A172 (cell line): ENCODE data around the gene CCDC180. TPM values are rescaled to one million over a fixed set of nuclear protein-coding genes. Genes with fewer than 3 reads are reported as not detected.
"Not testable (repeated sequence)": the region's sequence is repeated elsewhere in the genome, so short reads cannot be mapped to it uniquely, and the experiment has no call there.

Experiments
- DNase-seq: peaks from one replicate; pipeline ENCODE4 v3.0.0-alpha.2; 2015; ENCODE audit warnings: low spot score
- total RNA-seq: library from RNA; depleted of rRNA; stranded (reverse); fragments of >200 nt; shearing (Covaris generic); gene quantifications from 2 replicates; pipeline ENCODE4 v1.2.3, GENCODE V29; 2014; rRNA removed

Gene CCDC180
- 0.34 and 1.2 TPM in 2 replicates for total RNA-seq

DNA sequence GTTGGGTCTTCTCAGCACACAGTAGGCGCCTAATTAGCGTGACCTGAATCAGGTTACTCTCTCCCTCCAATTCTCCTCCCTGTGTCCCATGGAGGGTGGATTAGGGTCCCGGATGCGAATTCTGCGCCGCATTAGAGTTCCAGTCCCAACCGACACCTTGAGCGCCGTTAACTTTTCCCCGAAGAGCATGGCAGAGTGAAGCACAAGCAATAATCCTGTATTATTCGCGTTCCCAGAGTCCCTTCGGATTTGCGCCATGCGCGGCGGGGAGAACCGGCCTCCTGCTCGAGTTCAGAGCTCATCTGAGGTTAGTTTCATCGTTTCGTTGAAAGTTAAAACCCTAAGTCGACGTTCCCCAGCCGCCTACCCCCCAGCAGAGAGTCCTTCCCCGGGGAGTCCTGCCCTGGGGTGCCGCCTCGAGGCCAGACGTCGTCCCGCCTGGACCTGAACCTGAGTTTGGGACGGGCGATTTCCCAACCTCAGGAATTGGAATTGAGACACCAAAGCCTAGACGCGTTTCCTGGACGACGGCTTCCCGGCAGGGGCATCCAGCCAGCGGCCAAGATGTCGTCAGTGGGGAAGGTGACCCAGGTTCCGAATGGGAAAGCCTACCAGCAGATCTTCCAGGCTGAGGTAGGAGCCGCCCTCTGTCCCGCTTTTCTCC lies at the start of gene CCDC180:
TSS of gene CCDC180 (plus strand) at position 160 of the 664 bp plus-strand sequence. CDS start at position 565, 405 bp downstream.
- DNase-seq, result no peak

DNA sequence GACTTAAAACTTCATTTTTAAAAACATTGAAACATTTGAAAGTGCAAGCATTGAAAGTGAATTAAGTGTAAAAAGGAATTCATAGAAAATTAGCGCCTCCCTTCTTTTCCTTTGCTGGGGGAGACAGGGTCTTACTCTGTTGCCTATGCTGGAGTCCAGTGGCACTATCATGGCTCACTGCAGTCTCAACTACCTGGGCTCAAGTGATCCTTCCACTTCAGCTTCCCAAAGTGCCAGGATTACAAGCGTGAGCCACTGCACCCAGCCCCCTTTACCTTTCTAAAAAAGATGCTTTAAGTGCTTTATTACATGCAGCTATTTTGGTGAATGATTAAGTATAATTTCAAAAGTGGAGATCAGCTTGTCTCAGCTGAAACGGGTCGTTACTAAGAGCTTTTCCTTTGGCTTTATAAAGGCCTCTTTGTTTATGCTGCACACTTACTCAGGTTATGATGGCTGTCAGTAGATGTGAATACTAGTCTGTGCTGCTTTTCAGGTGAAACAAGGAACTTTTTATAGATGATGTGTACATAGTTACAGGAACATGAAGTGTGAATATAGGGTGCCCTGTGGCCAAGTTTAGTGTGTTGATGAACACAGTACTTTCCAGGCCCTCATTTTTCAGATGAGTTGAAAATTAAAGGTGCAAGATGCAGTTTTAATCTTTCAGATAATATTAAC lies 47.5 kb upstream of the CCDC180 start:
- not testable (repeated sequence) for DNase-seq

DNA sequence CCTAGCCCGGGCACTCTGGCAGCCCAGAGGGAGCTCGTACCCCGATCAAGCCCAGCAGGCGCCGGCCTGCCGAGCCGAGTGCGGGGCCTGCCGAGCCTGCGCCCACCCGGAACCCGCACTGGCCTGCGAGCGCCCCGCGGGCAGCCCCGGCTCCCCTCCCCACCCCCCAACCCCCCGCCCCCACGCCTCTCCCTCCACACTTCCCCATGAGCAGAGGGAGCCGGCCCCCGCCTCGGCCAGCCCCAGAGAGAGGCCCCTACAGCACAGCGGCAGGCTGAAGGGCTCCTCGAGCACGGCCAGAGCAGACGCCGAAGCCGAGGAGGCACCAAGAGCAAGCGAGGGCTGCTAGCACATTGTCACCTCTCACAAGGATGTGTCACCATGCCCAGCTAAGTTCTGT lies 36.2 kb upstream of the CCDC180 start:
- no peak for DNase-seq

DNA sequence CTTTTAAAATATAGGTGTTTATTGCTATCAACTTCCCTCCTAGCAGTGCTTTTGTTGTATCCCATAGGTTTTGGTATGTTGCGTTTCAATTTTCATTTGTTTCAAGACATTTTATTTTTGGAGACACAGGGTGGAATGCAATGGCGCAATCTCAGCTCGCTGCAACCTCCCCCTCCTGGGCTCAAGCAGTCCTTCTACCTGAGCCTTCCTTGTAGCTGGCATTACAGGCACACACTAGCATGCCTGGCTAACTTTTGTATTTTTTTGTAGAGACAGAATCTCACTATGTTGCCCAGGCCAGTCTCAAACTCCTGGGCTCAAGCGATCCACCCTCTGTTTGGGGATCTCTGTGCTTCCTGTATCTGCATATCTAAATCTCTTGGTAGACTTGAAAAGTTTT lies 35.4 kb upstream of the CCDC180 start:
- no peak for DNase-seq

DNA sequence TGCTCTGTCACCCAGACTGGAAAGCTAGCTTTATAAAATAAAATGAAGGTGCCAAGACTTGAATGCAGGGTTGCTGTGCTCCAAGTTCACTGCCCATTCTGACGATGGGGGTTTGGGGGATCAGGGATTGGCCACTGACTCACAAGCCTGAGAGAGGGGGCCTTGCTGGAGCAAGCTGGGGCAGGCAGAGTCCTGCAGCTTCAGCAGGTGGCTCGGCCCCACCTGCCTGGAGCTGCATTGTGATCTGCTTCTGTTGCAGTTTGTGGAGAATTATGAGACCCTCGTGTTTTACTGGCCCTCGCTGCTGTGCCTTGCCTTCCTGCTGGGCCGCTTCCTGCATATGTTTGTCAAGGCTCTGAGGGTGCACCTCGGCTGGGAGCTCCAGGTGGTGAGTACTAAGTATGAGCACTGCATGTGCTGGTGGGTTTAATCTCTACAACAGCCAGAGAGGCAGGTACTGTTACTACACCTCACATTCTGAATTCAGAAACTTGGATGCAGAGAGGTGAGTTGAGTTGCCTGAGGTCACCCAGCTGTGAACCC lies 31.1 kb upstream of the CCDC180 start:
- no peak for DNase-seq

DNA sequence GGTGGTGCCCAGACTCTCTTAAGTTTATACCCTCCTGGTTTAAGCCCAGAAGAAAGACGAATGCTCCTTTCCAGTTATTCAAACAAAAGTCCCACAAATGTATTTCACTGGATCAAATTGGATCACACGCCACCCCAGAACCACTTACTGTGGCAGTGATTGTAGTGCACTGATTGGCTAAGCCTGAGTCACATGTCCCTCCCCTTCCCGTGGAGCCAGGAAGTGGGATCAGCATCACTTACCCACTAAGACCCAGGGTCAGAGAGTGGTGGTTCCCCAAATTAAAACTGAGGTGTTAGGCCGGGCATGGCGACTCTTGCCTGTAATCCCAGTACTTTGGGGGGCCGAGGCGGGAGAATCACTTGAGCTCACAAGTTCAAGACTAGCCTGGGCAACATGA lies 29.5 kb upstream of the CCDC180 start:
- DNase-seq, result no peak

DNA sequence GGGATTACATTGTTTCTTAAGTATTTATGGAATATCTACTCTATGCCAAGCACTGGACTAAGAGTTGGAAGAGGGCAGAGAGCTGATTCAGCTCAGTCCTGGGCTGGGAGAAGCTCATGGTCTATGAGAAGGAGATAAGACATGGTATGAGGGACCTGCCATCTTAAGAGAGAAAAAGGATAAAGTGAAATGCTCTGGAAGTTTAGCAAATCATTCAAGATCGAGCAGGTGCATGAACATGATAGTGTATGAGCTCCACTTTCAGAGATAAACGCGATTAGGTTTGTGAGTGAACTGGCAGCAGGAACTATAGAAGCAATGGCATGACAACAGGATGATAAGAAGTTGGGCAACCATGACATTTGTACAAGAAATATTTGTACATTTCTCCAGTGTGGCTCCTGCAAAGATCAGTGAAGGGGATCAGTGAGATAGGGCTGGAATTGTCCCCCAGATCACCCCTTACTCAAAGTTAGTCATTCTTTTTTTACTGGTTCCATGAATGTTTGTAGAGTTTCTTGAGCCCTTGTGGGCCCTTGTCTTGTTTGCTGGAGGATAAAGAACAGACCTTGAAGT lies 26.6 kb upstream of the CCDC180 start:
- DNase-seq, result no peak

DNA sequence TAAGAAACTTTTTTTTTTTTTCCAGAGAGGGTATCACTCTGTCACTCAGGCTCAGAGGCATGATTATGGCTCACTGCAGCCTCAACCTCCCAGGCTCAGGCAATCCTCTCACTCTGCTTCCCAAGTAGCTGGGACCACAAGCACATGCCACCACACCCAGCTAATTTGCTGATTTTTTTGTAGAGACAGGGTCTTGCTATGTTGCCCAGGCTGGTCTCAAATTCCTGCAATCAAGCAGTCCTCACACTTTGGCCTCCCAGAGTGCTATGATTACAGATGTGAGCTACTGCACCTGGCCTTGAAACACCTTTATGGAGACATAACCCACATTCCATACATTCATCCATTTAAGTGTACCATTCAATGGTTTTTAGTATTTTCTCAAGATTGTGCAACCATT lies 23.7 kb upstream of the CCDC180 start:
- DNase-seq, result no peak

DNA sequence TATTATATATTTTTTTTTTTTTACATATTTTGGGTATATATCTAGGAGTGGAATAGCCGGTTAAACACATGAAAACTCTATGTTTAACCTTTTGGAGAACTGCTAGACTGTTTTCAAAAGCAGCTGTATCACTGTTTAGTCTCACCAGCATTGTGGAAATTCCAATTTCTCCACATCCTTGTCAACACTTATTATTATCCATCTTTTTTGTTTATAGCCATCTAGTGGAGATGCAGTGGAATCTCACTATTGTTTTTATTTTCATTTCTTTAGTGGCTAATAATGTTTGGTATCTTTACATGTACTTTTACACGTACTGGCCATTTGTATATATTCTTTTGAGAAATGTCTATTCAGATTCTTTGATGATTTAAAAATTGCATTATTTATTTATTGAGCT lies 22.7 kb upstream of the CCDC180 start:
- DNase-seq, result no peak

DNA sequence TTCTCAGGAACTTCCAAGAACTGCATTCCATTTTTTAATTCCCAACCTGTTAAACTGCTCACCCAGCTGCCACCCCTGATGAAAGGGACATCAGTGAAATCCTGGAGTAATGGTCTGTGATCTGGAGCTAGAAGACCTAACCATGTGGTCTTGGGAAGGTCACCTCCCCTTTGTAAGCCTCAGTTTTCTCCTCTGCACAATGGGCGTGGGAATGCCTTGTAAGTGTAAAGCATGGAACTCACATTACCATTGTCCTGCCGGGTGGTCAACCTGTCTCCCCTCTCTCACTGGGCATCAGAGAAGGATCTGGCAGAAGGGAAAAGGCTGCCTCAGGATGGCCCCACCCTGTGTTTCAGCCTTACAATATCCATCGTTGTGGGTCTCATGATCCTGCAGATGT lies 15.3 kb upstream of the CCDC180 start:
- DNase-seq, result no peak

DNA sequence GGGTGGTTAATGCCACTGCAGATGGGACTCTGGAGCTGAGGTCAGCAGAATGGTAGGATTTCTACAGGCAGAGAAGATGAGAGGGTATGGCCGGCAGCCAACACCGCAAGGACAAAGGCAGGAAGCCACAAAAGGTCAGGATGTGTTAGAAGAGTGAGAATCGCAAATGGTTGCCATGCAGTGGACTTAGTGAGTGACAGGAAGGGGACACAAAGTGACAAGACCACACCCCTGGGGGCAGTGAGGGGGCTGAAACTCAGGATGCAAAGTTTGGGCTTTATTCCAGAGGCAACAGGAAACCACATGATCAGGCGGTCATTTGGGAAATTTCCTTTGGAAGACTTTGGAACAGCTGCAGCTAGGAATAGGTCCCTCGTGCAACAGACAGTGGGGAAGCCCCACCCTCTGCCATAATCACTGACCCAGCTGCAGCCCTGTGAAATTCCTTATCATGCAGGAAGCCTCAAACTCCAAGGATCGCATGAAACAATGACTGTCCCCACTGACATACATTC lies 14.2 kb upstream of the CCDC180 start:
- peak; percentile 97 for DNase-seq

DNA sequence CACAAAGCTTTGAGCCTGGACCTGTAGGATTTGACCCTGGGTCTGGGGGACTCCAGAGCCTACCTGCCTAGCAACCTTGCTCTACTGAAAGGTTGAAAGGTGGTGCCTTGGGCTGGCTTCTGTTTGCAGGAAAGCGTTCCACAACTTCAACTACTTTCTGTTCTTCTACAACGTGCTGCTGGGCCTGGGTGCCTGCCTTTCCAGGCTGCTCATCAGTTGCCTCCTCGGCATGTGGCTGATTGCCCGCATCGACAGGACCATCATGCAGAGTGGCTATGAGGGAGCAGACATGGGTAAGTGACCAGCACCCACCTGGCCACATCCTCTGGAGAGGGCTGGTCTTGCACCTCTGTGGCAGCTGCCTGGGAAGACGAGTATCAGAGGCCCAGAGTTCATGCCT lies 13.6 kb upstream of the CCDC180 start:
- no peak for DNase-seq

DNA sequence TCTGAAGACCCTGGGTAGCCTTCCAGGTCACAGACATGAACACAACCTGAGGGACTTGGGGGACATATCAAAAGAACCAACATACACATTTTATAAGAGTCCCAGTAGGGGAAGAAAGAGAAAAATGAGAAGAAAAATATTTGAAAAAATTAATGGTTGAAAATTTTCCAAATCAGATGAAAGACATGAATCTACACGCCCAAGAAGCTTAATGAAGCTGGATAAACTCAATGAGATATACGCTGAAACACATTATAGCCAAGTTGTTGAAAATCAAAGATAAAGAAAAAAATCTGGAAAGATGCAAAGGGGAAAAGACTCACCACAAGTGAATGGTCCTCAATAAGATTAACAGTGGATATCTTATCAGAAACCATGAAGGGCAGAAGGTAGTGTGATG lies 9.6 kb upstream of the CCDC180 start:
- no peak for DNase-seq

DNA sequence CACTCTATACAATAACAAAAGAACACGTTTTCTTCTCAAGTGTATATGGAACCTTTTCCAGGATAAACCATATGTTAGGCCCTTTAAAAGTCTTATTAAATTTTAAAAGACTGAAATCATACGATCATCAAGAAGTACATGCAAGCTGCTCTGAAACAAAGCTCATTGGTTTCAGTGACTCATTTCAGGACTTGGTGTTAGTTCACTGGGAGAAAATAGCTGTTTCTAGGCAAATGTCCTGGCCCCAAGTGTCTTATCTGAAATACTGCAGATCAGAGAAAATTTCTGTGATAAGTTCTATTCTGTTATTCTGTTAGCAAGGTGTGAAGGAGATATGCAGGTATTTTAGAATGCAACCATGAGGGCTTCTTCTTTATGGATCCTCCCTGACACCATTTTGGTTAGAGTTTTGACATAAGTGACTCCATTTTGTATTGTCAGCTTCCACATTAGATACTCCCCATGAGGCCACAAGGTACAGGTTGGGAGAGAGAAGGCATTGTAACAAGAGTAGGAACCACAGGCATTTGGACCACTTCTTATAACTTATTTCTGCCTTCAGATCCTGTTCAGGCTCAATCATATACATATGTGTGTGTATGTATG lies 7.5 kb upstream of the CCDC180 start:
- no peak for DNase-seq

DNA sequence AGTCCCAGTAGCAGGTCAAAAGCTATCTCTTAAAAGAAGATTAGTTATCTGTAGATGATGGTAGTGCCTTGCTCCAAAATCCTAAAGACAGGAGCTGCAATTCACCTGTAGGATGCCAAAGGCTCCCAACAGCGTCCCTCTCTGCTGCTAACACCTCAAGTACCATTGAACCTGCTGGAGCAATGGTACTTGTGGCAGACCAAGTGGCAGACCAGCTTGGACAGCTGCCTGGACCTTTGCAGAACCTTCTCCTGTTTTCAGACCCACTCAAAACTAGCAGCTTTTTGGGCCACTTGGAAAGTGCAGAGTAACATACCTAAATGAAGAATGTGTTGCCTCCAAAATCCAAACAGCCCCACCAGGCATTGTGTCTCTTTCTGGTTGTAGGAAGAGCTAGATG lies 6.9 kb upstream of the CCDC180 start:
- no peak for DNase-seq

DNA sequence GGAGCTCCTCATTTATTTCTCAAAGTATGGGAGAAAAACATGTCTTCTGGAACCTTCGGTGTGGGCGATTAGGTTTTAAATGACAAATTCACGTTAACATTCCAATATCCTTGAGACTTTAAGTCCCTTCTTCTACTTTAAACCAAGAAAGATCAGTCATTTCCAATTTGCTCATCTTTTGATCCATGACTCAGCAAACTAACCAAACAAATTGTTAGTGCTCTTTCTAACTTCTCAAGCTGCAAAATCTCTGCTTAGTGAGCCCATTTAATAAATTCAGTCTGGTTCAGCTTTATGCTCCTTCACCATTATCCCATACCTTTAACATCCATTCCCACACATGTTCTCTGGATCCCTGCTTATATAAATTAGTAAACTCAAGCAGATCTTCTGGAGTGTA lies 5.5 kb upstream of the CCDC180 start:
- DNase-seq, result no peak

DNA sequence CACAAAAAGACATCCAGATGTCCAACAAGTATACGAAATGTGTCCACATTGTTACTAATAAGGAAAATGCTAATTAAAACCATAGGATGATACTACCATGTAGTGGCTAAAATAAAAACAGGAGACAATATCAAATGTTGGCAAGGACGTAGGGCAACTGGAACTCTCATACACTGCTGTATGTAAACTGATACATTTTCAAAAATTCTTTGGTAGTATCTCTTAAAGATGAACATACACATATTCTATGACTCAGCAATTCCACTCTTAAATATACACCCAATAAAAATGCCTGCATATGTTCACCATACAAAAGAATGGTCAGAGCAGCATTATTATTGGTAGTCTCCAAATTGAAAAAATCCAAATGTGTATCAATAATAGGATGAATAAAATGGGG lies 2.9 kb upstream of the CCDC180 start:
- DNase-seq, result no peak

DNA sequence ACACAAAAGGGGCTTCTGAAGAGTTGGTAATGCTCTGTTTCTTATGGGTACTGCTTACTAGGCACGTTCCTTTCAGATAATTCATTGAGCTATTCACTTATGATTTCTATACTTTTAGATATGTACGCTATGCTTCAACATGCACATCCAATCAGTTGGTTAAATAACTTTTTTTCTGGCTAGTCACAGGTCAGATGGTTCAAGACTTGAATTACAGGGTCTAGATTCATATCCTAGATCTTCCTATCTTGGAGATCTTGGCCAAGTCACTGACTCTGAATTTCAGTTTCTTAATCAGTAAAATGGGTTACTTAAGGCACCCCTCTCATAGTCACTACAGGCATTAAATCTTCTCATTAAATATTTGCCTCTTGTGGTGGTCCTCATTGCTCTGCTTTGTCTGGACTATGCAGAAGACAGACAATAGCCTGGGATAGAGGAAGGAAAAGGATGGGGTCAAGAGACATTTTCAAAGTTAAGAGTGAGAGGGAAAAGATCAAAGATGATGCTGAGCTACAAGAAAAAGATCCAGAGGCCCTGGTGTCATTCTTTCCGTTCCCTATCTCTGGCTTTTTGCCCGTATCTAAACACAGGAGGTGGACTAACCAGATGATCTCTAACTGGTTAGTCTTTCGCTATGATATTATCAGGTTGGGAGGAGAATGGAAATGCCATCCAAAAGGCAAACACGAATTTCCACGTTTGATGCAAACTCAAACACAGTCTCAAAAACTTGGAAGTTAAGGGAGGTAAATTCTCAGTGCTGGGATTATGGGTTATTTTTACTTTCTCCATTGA lies 1.8 kb upstream of the CCDC180 start:
- DNase-seq, result no peak

DNA sequence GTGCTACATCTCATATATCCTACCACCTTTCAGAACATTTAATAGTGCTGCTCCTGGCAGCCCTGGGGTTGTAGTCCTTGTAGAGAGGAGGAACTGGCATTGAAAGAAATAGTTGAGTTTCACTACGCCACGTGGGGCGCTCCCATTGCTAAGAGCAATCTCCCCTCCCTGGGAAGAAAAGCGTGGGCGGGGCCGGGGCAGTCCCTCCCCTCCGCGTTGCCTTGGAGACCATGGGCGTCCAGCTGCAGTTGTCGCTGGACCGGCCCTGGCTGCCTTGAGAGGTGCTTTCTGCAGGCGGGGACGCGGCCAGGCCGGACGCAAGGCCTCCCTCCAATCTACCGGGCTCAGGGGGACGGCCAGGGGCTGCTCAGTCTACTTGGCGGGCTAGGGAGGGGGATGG lies 368 bp upstream of the CCDC180 start:
- no peak for DNase-seq

DNA sequence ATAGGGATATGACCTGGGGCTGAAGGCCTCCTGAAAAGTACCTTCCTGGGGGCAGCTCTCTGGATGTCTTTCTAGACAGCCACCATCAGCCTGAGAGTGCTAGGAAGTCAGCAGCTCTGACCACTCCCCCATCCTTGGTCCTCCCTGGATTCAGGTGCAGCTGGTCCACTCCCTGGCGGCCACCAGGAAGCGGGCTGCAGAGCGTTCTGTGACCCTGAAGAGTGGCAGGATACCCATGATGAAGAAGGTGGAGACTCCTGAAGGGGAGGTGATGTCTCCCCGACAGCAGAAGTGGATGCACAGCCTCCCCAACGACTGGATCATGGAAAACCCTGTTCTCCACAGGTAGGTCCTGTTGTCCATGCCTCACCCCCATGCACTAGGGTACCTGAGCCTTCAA lies 1.8 kb downstream of the CCDC180 start:
- DNase-seq, result no peak

DNA sequence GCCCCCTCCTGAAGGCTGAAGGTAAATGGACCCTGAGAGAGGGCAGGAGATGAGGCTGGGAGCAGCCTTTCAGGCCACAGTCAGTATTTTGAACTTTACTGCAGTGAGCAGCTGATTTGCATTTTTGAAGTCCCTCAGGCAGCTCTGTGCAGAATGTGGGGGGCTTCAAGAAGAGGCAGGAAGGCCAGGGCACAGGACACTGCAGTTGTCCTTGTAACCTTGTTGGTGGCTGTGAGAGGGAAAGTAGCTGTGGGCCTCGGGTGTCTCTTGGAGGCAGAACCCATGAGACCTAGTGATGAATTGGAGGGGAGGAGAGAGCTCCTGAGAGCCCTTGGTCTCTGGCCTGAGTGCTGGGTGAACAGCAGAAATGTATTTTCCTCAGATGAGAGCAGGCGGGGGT lies 2.6 kb downstream of the CCDC180 start:
- DNase-seq, result no peak

DNA sequence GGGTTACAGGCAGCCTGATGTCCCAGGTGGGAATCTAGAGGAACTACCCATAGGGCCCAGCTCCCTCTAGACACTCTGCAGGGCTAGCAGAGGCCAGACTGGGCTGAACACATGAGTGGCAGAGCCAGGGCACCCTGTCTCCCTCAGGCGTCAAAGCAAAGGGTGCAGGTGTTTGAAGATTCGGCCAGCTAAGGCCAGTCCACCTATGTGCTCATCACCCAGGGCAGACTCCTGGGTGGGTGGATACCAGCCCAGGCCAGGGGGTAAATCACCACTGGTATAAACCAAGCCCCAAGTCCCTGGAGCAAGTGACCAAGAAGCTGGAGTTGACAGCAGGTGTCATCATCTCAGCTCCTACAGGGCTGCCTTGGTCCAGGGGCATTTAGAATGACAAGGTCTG lies 3.4 kb downstream of the CCDC180 start:
- DNase-seq, result no peak
